Activated naive CD8-positive, alpha-beta T cell treated with anti-CD3 and anti-CD28 coated beads for 36 hours (primary cell): ENCODE results near the gene RAB11A. TPM values are rescaled to one million over a fixed set of nuclear protein-coding genes. Genes with fewer than 3 reads are reported as not detected.

ENCODE experiments used
- DNase-seq: peaks from one replicate; pipeline ENCODE4 v3.0.0; 2021
- H3K27ac Mint-ChIP-seq: one replicate; pipeline ENCODE4 v1.8.0; 2022; ENCODE audit warnings: mild to moderate bottlenecking, moderate library complexity, mixed read lengths
- H3K27me3 Mint-ChIP-seq: one replicate; pipeline ENCODE4 v1.8.0; 2022; ENCODE audit warnings: mild to moderate bottlenecking, mixed read lengths
- H3K36me3 Mint-ChIP-seq: one replicate; pipeline ENCODE4 v1.8.0; 2021; ENCODE audit warnings: mild to moderate bottlenecking, mixed read lengths
- H3K4me1 Mint-ChIP-seq: one replicate; pipeline ENCODE4 v1.8.0; 2021; ENCODE audit warnings: mixed read lengths
- H3K4me3 Mint-ChIP-seq: one replicate; pipeline ENCODE4 v1.8.0; 2022; ENCODE audit warnings: mild to moderate bottlenecking, moderate library complexity, mixed read lengths
- H3K9me3 Mint-ChIP-seq: one replicate; pipeline ENCODE4 v1.8.0; 2022; ENCODE audit warnings: mixed read lengths
- total RNA-seq, 2 experiments: library from RNA; stranded (reverse); gene quantifications; one replicate each; pipeline ENCODE4 v1.2.3, GENCODE V29; 2021

The RAB11A gene
- total RNA-seq = 100 to 1,000 TPM; 129 to 130 TPM

GRCh38 chr15:65869126-65869953, at the start of gene RAB11A:
Gene RAB11A, plus strand, starts transcription at chr15:65869491. Its CDS starts 95 bp downstream, at chr15:65869586.
- H3K4me1 Mint-ChIP-seq = peaks cover 24% of the 10 kb centered on the region
- H3K9me3 Mint-ChIP-seq = no peaks in the 10 kb centered on the region
- H3K4me3 Mint-ChIP-seq = peak within 1 kb of the TSS; percentile 97
- H3K36me3 Mint-ChIP-seq = peaks cover 8% of the 10 kb centered on the region
- peak within 1 kb of the TSS; percentile 95 for H3K27ac Mint-ChIP-seq
- peak; percentile 97 for DNase-seq
- peaks cover 7% of the 10 kb centered on the region for H3K27me3 Mint-ChIP-seq

GRCh38 chr15:65819563-65819960, 49.7 kb upstream of the RAB11A start:
- H3K4me1 Mint-ChIP-seq = peaks cover 62% of the 10 kb centered on the region
- H3K27me3 Mint-ChIP-seq = peaks cover 4% of the 10 kb centered on the region
- H3K9me3 Mint-ChIP-seq = peaks cover 5% of the 10 kb centered on the region
- peaks cover 7% of the 10 kb centered on the region for H3K36me3 Mint-ChIP-seq
- H3K4me3 Mint-ChIP-seq = no peak overlapping the region
- no peak for DNase-seq
- peak overlapping the region; percentile 95 for H3K27ac Mint-ChIP-seq

DNA sequence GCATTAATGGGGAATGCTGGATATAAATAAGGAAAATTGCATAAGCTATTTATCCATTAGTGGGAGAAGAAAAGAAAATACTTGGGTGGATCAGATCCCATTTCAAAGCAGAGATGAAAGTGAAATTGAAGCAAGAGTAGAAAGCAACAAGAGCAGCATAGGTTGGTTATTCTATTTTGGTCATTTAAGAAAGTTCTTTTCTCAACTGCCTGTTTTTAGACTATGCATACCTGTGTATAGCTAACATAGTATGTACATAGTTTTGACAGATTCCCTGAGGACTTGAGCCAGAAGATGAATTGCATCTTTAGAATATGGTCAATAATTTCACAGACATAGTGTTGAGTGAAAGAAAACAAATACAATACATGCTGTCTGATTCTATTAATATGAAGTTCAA, 48.2 kb upstream of the RAB11A start:
- H3K27me3 Mint-ChIP-seq = peaks cover 4% of the 10 kb centered on the region
- H3K4me1 Mint-ChIP-seq = peaks cover 57% of the 10 kb centered on the region
- peaks cover 6% of the 10 kb centered on the region for H3K36me3 Mint-ChIP-seq
- DNase-seq = no peak
- H3K4me3 Mint-ChIP-seq = no peak overlapping the region
- peak overlapping the region; percentile 95 for H3K27ac Mint-ChIP-seq
- peaks cover 4% of the 10 kb centered on the region for H3K9me3 Mint-ChIP-seq

- no peak overlapping the region for H3K4me3 Mint-ChIP-seq
These were observed 47.0 kb upstream of the RAB11A start for GRCh38 chr15:65822316-65822715.

DNA sequence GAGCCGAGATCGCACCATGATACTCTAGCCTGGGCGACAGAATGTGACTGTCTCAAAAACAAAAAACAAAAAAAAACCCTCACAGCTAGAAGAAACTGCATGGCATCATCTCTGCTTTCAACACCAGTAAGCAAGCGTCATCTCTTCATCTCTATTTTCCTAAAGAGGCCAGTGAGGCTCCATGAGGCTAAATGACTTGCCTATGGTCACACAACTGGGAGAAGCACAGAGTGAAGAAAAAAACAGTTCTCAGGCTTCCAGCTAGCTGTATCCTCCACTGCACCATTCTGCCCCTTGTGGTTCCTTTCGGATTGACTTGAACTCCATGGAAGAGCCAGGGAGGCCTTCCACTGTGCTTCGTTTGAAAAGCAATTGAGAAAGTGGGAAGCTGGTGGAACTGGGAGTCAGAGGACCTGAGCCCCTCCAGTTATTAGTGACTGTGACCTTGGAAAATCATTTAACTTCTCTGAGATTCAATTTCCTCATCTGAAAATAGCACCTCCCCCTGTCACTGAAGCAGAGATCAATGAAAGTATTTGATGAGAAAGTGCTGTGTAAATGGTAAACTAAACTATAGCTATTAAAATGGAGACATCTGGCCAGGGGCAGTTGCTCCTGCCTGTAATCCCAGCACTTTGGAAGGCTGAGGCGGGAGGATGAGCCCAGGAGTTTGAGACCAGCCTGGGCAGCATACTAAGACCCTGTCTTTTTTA, 45.1 kb upstream of the RAB11A start:
- no peaks in the 10 kb centered on the region for H3K27me3 Mint-ChIP-seq
- H3K27ac Mint-ChIP-seq = peak overlapping the region; percentile 19
- no peak overlapping the region for H3K4me3 Mint-ChIP-seq
- peaks cover 2% of the 10 kb centered on the region for H3K36me3 Mint-ChIP-seq
- H3K9me3 Mint-ChIP-seq = no peaks in the 10 kb centered on the region
- H3K4me1 Mint-ChIP-seq = peaks cover 54% of the 10 kb centered on the region
- no peak for DNase-seq

More at GRCh38 chr15:65822316-65822715, 47.0 kb upstream of the RAB11A start:
- H3K27me3 Mint-ChIP-seq = no peaks in the 10 kb centered on the region
- H3K36me3 Mint-ChIP-seq = peaks cover 3% of the 10 kb centered on the region
- no peaks in the 10 kb centered on the region for H3K9me3 Mint-ChIP-seq
- H3K4me1 Mint-ChIP-seq = peaks cover 52% of the 10 kb centered on the region
- no peak overlapping the region for H3K27ac Mint-ChIP-seq
- no peak for DNase-seq

- DNase-seq = no peak
- Mint-ChIP-seq H3K36me3 (peaks cover 2% of the 10 kb centered on the region), H3K4me1 (peaks cover 50% of the 10 kb centered on the region), H3K27ac (no peak overlapping the region), H3K27me3 (no peaks in the 10 kb centered on the region), H3K9me3 (no peaks in the 10 kb centered on the region), H3K4me3 (no peak overlapping the region)
These were observed 44.2 kb upstream of the RAB11A start for GRCh38 chr15:65824941-65825544.

GRCh38 chr15:65827065-65827464, 42.2 kb upstream of the RAB11A start:
- Mint-ChIP-seq H3K27ac (peak overlapping the region; percentile 86), H3K9me3 (no peaks in the 10 kb centered on the region), H3K4me3 (peak overlapping the region; percentile 61), H3K4me1 (peaks cover 38% of the 10 kb centered on the region), H3K36me3 (peaks cover 2% of the 10 kb centered on the region), H3K27me3 (no peaks in the 10 kb centered on the region)
- no peak for DNase-seq

GRCh38 chr15:65828585-65828984, 40.7 kb upstream of the RAB11A start:
- Mint-ChIP-seq H3K27ac (peak overlapping the region; percentile 90), H3K4me3 (no peak overlapping the region), H3K4me1 (peaks cover 49% of the 10 kb centered on the region), H3K9me3 (no peaks in the 10 kb centered on the region), H3K27me3 (no peaks in the 10 kb centered on the region), H3K36me3 (peaks cover 2% of the 10 kb centered on the region)
- DNase-seq = no peak

GRCh38 chr15:65829130-65829764, 40.0 kb upstream of the RAB11A start:
- Mint-ChIP-seq H3K36me3 (peaks cover 2% of the 10 kb centered on the region), H3K4me3 (no peak overlapping the region), H3K9me3 (no peaks in the 10 kb centered on the region), H3K27me3 (no peaks in the 10 kb centered on the region), H3K4me1 (peaks cover 50% of the 10 kb centered on the region), H3K27ac (peak overlapping the region; percentile 90)
- no peak for DNase-seq

DNA sequence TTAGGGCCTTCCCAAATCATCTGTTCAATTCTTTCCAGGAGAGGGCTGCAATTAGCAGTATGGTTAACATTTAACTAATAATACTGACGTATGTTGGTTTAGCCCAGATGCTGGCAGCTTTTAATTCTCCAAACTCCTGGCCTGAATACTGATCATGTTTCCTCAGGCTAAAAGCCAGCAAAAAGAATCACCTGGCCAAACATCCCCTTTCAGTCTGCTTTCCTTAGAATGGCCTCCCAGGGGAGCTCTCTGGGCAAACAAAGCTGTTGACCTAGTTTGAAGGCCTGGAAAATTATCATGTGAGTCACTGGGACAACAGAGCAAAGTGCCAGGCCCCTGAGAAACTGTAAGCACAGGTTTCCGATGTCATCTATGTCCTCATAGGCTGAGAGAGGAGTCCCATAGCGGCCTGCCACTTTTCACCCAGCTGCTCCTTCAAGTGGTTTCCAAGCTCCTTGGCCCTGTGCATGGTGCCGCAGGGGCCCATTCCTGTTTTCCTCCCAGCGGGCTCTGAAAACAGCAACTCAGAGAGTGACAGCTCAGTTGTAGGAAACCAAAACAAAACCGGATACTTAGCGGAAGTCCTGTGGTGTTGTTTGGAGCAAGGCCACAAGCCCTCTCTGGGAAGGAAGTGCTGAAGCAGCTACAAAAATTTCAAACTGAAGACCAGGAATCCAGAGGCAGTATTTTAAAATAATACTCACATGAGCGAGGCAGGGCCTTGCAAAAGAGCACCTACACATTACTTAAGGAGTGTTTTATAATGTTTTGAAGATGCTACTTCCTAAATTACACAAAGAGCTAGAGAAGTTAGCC, 36.5 kb upstream of the RAB11A start:
- Mint-ChIP-seq H3K27ac (peak overlapping the region; percentile 94), H3K4me3 (peak overlapping the region; percentile 67), H3K27me3 (no peaks in the 10 kb centered on the region), H3K36me3 (no peaks in the 10 kb centered on the region), H3K9me3 (no peaks in the 10 kb centered on the region), H3K4me1 (peaks cover 44% of the 10 kb centered on the region)
- peak; percentile 51 for DNase-seq

DNA sequence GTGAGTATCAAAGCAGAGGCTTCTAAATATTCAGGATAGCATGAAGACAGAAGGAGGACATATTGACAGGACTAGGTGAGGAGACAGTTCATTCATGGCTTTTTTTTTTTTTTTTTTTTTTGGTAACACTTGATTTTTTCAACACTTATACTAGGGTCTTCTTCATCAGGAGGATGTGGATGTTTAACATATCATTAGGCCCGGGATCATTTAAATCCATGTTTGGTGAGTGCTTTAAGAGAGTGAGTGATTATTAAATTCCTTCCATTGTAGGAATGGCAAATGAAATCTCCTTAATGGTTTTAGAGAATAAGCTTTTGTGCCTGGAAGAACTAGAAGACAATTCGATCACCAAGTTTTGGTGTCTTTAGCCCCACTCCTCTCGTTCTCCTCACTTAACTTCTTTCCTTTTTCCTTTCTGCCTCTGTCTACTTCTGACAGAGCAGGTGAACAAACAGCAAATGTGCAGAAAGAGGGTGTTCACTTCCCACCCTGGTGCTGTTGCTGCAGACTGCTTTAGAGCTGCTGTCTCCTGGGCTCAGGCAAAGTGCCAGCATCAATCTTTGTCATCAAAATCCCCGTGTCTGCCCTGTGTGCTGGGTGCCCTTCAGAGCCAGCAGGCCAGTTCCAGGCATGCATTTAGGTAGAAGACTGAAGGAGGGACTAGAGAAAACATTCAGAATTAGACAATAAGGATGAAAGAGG, 35.6 kb upstream of the RAB11A start:
- peaks cover 35% of the 10 kb centered on the region for H3K4me1 Mint-ChIP-seq
- no peaks in the 10 kb centered on the region for H3K36me3 Mint-ChIP-seq
- DNase-seq = no peak
- H3K27ac Mint-ChIP-seq = peak overlapping the region; percentile 94
- H3K4me3 Mint-ChIP-seq = no peak overlapping the region
- H3K27me3 Mint-ChIP-seq = no peaks in the 10 kb centered on the region
- no peaks in the 10 kb centered on the region for H3K9me3 Mint-ChIP-seq

GRCh38 chr15:65834603-65835282, 34.5 kb upstream of the RAB11A start:
- H3K27me3 Mint-ChIP-seq = no peaks in the 10 kb centered on the region
- H3K9me3 Mint-ChIP-seq = no peaks in the 10 kb centered on the region
- H3K4me1 Mint-ChIP-seq = peaks cover 25% of the 10 kb centered on the region
- H3K27ac Mint-ChIP-seq = no peak overlapping the region
- DNase-seq = no peak
- H3K4me3 Mint-ChIP-seq = no peak overlapping the region
- no peaks in the 10 kb centered on the region for H3K36me3 Mint-ChIP-seq

DNA sequence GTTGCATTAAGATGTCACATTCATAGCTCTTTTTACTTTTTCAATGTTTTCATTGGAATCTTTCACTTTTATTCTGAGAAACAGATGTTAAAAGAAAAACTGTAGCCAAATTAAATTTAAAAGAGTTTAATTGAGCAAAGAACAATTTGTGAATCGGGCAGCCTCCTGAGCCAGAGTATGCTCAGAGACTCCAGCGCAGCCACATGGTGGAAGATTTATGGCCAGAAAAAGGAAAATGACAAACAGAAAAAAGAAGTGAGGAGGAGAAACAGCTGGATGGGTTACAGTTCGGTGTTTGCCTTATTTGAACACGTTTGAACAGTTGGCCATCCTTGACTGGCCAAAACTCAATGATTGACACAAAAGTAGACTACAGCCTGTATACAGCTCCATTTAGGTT, 33.8 kb upstream of the RAB11A start:
- Mint-ChIP-seq H3K36me3 (no peaks in the 10 kb centered on the region), H3K4me1 (peaks cover 24% of the 10 kb centered on the region), H3K9me3 (no peaks in the 10 kb centered on the region), H3K27ac (no peak overlapping the region), H3K27me3 (no peaks in the 10 kb centered on the region), H3K4me3 (no peak overlapping the region)
- DNase-seq = no peak
